Measurements from ENCODE around the gene TLK1. TPM values are rescaled to one million over a fixed set of nuclear protein-coding genes. Genes with fewer than 3 reads are reported as not detected.

The TLK1 gene
- total and polyA plus RNA-seq, 9 of the 15 experiments (the other 6 are each of a cell fraction or from before 2014, with no cell fraction given) = 20.2 to 101 (median 40.5) TPM

DNA sequence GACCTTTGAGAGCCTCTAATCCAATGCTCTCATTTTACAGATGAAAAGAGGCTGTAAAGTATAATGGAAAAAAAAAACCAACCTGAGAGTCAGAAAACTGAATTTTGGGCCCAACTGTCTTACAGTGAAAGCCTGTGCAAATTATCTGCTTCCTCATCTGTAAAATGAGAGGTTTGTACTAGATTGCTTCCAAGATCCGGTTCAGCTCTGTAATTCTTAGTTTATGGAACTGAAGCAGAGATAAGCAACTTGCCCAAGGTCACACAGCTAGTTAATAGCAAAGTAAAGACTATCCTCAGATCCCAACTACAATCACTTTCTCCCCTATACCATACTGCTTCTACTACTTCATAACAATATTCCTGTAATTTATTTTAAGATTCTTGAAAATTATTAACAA is 6.3 kb downstream of the TLK1 start (continued):
- TF ChIP-seq NBN (IDR thresholded peaks at IDR 0.05; ENCODE audit: low read depth) (peak; percentile 48), MAFK (IDR thresholded peaks at IDR 0.05; ENCODE audit: low read length) (no peak), CCNT2 (IDR thresholded peaks at IDR 0.05; ENCODE audit: borderline replicate concordance, extremely low read depth, insufficient read length, low read depth, low read length) (peak; percentile 56), SMARCA4 (IDR thresholded peaks at IDR 0.05) (peak; percentile 79), HMBOX1 (IDR thresholded peaks at IDR 0.05) (peak; percentile 100), KHSRP (IDR thresholded peaks at IDR 0.05) (no peak), GATA2 (CRISPR knock-in tag; IDR thresholded peaks at IDR 0.05) (peak; percentile 70), RCOR1 (IDR thresholded peaks at IDR 0.05; ENCODE audit: borderline replicate concordance in 1 of 2, low read depth in 2 of 2, low read length in 2 of 2) (peak in 1 of 2 experiments; percentile 79; a peak in 1 of 4 replicates), ZNF609 (CRISPR knock-in tag; IDR thresholded peaks at IDR 0.05; ENCODE audit: borderline replicate concordance) (no peak), SMARCB1 (IDR thresholded peaks at IDR 0.05; ENCODE audit: insufficient read length, low read depth) (peak; percentile 48), ATF7 (IDR thresholded peaks at IDR 0.05) (no peak), ARID1B (IDR thresholded peaks at IDR 0.05) (peak; percentile 72), ESRRA (IDR thresholded peaks at IDR 0.05; ENCODE audit: borderline replicate concordance, low read depth) (peak; percentile 93), SMARCC2 (IDR thresholded peaks at IDR 0.05; ENCODE audit: low read depth) (peak; percentile 33; the same call in 1 of the 2 replicates), POLR2A (conservative IDR thresholded peaks at IDR 0.05) (no peak), ELK1 (CRISPR knock-in tag; IDR thresholded peaks at IDR 0.05) (no peak), ZNF143 (CRISPR knock-in tag; IDR thresholded peaks at IDR 0.05) (no peak), CXXC5 (CRISPR knock-in tag; IDR thresholded peaks at IDR 0.05) (peak; percentile 30)
- TF ChIP-seq, protein P1, sequence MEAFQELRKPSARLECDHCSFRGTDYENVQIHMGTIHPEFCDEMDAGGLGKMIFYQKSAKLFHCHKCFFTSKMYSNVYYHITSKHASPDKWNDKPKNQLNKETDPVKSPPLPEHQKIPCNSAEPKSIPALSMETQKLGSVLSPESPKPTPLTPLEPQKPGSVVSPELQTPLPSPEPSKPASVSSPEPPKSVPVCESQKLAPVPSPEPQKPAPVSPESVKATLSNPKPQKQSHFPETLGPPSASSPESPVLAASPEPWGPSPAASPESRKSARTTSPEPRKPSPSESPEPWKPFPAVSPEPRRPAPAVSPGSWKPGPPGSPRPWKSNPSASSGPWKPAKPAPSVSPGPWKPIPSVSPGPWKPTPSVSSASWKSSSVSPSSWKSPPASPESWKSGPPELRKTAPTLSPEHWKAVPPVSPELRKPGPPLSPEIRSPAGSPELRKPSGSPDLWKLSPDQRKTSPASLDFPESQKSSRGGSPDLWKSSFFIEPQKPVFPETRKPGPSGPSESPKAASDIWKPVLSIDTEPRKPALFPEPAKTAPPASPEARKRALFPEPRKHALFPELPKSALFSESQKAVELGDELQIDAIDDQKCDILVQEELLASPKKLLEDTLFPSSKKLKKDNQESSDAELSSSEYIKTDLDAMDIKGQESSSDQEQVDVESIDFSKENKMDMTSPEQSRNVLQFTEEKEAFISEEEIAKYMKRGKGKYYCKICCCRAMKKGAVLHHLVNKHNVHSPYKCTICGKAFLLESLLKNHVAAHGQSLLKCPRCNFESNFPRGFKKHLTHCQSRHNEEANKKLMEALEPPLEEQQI (IDR thresholded peaks at IDR 0.05) = 0 out of 2 replicates have a peak, but pooled peaks have one; percentile 34
- TF ChIP-seq, protein P2, sequence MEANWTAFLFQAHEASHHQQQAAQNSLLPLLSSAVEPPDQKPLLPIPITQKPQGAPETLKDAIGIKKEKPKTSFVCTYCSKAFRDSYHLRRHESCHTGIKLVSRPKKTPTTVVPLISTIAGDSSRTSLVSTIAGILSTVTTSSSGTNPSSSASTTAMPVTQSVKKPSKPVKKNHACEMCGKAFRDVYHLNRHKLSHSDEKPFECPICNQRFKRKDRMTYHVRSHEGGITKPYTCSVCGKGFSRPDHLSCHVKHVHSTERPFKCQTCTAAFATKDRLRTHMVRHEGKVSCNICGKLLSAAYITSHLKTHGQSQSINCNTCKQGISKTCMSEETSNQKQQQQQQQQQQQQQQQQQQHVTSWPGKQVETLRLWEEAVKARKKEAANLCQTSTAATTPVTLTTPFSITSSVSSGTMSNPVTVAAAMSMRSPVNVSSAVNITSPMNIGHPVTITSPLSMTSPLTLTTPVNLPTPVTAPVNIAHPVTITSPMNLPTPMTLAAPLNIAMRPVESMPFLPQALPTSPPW (CRISPR knock-in tag; IDR thresholded peaks at IDR 0.05) = no peak

All from K562 (cell line).